ENCODE results near the gene SLC16A1. TPM values are rescaled to one million over a fixed set of nuclear protein-coding genes. Genes with fewer than 3 reads are reported as not detected.

Gene SLC16A1
- total RNA-seq, 4 donors from 2014 or later: 3.3 to 6.2 (median 5.5) TPM

DNA sequence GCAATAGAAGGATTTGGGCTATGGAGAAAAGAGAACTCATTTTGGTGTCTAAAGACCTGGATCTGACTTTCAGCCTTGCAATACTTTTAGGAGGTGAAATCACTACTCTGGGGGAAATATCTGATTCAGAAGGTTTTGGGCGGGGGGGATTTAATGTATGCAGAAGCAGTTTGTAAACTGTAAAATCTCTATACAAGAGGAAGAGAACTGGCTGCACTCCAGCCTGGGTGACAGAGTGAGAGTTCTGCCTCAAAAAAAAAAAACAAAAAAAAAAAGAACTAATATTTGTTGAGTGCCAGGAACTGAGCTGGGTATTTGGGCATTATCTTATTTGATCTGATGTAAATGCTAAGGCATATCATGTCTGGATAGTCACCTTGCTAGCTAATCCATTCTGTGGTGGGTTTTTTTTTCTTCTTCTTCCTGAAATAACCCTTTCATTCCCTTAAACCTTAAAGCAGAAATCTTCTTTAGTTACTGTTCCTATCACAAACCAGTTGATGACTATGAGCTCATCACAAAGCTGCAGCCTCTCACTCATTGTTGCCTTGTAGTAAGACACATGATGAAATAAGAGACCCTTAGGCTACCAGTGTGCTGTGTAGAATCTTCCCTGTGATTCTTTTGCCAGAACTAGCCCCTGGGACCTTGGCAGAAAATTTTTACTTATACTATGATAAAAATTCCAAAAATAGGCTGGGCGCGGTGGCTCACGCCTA lies 35.6 kb upstream of the SLC16A1 start:
- intact Hi-C loops (cut with DNase I): no loop called here
- Histone ChIP-seq H3K9me3 (no peaks in the 10 kb centered on the region), H3K4me3 (replicated peaks in 1 of 3) (no peak overlapping the region), H3K27ac (no peak overlapping the region), H3K36me3 (no peaks in the 10 kb centered on the region), H3K27me3 (no peaks in the 10 kb centered on the region), H3K4me1 (no peaks in the 10 kb centered on the region)
- no peak for TF ChIP-seq POLR2A (IDR thresholded peaks at IDR 0.05)
- TF ChIP-seq, protein P1, sequence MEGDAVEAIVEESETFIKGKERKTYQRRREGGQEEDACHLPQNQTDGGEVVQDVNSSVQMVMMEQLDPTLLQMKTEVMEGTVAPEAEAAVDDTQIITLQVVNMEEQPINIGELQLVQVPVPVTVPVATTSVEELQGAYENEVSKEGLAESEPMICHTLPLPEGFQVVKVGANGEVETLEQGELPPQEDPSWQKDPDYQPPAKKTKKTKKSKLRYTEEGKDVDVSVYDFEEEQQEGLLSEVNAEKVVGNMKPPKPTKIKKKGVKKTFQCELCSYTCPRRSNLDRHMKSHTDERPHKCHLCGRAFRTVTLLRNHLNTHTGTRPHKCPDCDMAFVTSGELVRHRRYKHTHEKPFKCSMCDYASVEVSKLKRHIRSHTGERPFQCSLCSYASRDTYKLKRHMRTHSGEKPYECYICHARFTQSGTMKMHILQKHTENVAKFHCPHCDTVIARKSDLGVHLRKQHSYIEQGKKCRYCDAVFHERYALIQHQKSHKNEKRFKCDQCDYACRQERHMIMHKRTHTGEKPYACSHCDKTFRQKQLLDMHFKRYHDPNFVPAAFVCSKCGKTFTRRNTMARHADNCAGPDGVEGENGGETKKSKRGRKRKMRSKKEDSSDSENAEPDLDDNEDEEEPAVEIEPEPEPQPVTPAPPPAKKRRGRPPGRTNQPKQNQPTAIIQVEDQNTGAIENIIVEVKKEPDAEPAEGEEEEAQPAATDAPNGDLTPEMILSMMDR (IDR thresholded peaks at IDR 0.05): no peak
- 92 to 95% methylated on average over 4 of the region's 4 CpGs for WGBS, 2 donors
- DNase-seq: no peak

DNA sequence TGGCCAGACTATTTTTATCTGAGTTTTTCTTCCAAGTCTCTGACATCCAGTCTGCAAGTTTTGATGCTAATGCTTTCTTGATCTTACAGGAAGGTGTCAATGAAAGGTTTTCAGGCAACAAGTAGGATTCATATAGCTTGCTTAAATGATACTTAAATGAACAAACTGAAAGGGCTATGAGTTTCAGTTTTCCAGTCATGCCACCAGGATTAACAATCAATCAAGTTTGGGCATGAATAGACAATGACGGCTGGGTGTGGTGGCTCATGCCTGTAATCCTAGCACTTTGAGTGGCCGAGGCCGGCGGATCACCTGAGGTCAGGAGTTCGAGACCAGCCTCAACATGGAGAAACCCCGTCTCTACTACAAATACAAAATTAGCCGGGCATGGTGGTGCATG lies 34.3 kb upstream of the SLC16A1 start:
- Histone ChIP-seq H3K27ac (no peak overlapping the region), H3K4me1 (no peaks in the 10 kb centered on the region)
- TF ChIP-seq, protein P1 (IDR thresholded peaks at IDR 0.05): no peak
- no peak for TF ChIP-seq POLR2A (IDR thresholded peaks at IDR 0.05)

DNA sequence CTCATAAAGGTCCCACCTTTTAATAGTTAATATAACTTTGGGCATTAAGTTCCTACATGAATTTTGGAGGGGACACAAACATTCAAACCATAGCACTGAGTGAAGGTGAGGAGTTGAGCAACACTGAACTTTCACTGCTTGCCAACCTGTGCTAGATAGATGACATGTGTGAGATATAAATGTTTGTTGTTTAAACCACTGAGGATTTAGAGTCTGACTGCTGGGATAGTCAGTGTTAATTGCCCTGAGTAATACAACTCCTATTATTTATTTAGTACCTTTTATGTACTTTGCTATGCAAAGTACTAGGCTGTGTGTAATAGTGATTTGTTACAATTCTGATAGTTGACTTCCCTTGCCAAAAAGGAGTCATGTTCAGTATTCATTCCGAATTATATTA lies 32.4 kb upstream of the SLC16A1 start:
- Histone ChIP-seq H3K36me3 (no peaks in the 10 kb centered on the region), H3K27ac (no peak overlapping the region), H3K27me3 (no peaks in the 10 kb centered on the region), H3K4me3 (replicated peaks in 1 of 3) (no peak overlapping the region), H3K4me1 (no peaks in the 10 kb centered on the region), H3K9me3 (no peaks in the 10 kb centered on the region)
- intact Hi-C loops (cut with DNase I): no loop called here
- TF ChIP-seq, protein P1 (IDR thresholded peaks at IDR 0.05): no peak
- TF ChIP-seq POLR2A (IDR thresholded peaks at IDR 0.05): no peak
- DNase-seq: no peak
- WGBS, 2 donors: 89 to 94% methylated on average over 1 of the region's 1 CpG

More for the DNA sequence above, 34.3 kb upstream of the SLC16A1 start:
- H3K4me3 ChIP-seq (replicated peaks in 1 of 3): no peak overlapping the region
- intact Hi-C loops (cut with DNase I): no loop called here
- WGBS, 2 donors: 94 to 96% methylated on average over 7 of the region's 7 CpGs
- H3K36me3 ChIP-seq: no peaks in the 10 kb centered on the region
- no peak for DNase-seq
- H3K27me3 ChIP-seq: no peaks in the 10 kb centered on the region
- H3K9me3 ChIP-seq: no peaks in the 10 kb centered on the region

DNA sequence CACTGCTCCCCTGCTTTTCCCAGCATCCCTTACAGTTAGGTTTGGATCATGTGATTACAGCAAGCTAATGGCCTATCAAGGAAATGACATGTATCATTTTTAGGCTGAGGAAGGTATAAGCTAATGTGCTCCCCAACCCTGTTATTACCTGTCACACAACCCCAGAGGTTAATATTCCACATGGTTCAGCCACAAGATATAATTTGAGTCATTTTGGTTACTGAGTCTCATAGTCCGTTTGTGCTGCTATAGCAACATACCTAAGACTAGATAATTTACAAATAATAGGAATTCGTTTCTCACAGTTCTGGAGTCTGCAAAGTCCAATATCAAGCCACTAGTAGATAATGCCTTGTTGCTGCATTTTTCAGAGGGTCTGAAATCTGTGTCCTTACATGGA lies 29.1 kb upstream of the SLC16A1 start:
- H3K4me1 ChIP-seq: no peaks in the 10 kb centered on the region
- intact Hi-C loops (cut with DNase I): no loop called here
- 92 to 97% methylated on average over 2 of the region's 2 CpGs for WGBS, 2 donors
- H3K27ac ChIP-seq: no peak overlapping the region
- H3K9me3 ChIP-seq: no peaks in the 10 kb centered on the region
- no peak overlapping the region for H3K4me3 ChIP-seq (replicated peaks in 1 of 3)
- H3K36me3 ChIP-seq: no peaks in the 10 kb centered on the region
- TF ChIP-seq POLR2A (IDR thresholded peaks at IDR 0.05): no peak
- TF ChIP-seq, protein P1 (IDR thresholded peaks at IDR 0.05): no peak
- H3K27me3 ChIP-seq: no peaks in the 10 kb centered on the region
- no peak for DNase-seq

DNA sequence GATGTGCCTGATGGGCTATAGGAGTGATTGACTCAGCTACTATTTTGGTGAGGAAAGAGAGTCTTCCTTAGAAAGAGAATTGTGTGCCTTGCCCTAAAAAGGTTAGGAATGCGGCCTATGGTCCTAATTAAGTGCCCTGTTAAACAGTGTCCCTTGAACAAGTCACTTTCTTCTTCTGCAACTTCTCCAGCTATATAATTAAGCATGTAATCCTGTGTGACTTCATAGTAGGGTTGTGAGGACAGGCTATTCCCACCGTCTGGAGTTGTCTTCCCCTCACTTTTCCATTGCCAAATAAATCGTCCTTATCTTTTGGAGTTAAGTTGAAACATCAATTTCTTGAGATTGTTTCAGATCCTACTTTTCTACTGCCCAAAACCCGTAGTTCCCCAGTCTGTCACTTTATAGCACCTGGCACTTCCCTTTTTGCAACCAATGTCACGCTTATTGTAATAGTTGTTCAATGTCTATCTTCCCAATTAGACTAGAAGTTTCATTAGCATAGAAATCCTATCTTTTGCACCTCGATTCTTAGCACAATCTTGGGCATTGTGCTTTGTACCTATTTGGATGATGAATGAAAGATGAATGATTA lies 27.6 kb upstream of the SLC16A1 start:
- H3K4me1 ChIP-seq: no peaks in the 10 kb centered on the region
- H3K27ac ChIP-seq: no peak overlapping the region
- TF ChIP-seq, protein P1 (IDR thresholded peaks at IDR 0.05): no peak
- no peak for TF ChIP-seq POLR2A (IDR thresholded peaks at IDR 0.05)
- intact Hi-C loops (cut with DNase I): no loop called here
- H3K9me3 ChIP-seq: no peaks in the 10 kb centered on the region
- no peaks in the 10 kb centered on the region for H3K27me3 ChIP-seq
- no peaks in the 10 kb centered on the region for H3K36me3 ChIP-seq
- H3K4me3 ChIP-seq (replicated peaks in 1 of 3): no peak overlapping the region
- no peak for DNase-seq
- WGBS, 2 donors: 78 to 80% methylated on average over 6 of the region's 6 CpGs

Data from thyroid gland (tissue), 4 donors.